ENCODE data around the gene TIMP2.
A peak's percentile ranks its signal among the peaks of the same experiment; 100 is the strongest.

Gene TIMP2

GRCh38 chr17:78831688-78832540, 93.3 kb downstream of the TIMP2 start:
- no peak for DNase-seq

GRCh38 chr17:78829477-78829876, 95.7 kb downstream of the TIMP2 start:
- DNase-seq, result no peak

- DNase-seq, result no peak
These were observed 96.6 kb downstream of the TIMP2 start for GRCh38 chr17:78828470-78829185.

- peak; percentile 9 for DNase-seq
These were observed 98.2 kb downstream of the TIMP2 start for GRCh38 chr17:78826836-78827509.

GRCh38 chr17:78826421-78826820, 98.8 kb downstream of the TIMP2 start:
- DNase-seq, result no peak

GRCh38 chr17:78825696-78826095, 99.5 kb downstream of the TIMP2 start:
- no peak for DNase-seq

GRCh38 chr17:78824240-78824639, 100.9 kb downstream of the TIMP2 start:
- DNase-seq, result no peak

- DNase-seq, result no peak
These were observed 101.7 kb downstream of the TIMP2 start for GRCh38 chr17:78823282-78824046.

- no peak for DNase-seq
These were observed 102.6 kb downstream of the TIMP2 start for GRCh38 chr17:78822552-78822951.

GRCh38 chr17:78821961-78822360, 103.2 kb downstream of the TIMP2 start:
- DNase-seq, result no peak

- DNase-seq, result no peak
These were observed 104.3 kb downstream of the TIMP2 start for GRCh38 chr17:78820841-78821240.

- no peak for DNase-seq
These were observed 105.1 kb downstream of the TIMP2 start for GRCh38 chr17:78819806-78820792.

- no peak for DNase-seq
These were observed 105.8 kb downstream of the TIMP2 start for GRCh38 chr17:78819402-78819801.

- no peak for DNase-seq
These were observed 106.3 kb downstream of the TIMP2 start for GRCh38 chr17:78818932-78819331.

GRCh38 chr17:78818152-78818846, 106.9 kb downstream of the TIMP2 start:
- DNase-seq, result no peak

GRCh38 chr17:78817123-78817522, 108.1 kb downstream of the TIMP2 start:
- DNase-seq, result no peak

- no peak for DNase-seq
These were observed 109.5 kb downstream of the TIMP2 start for GRCh38 chr17:78815696-78816095.

- DNase-seq, result no peak
These were observed 112.3 kb downstream of the TIMP2 start for GRCh38 chr17:78812855-78813254.

- DNase-seq, result no peak
These were observed 117.0 kb downstream of the TIMP2 start for GRCh38 chr17:78808163-78808562.

- DNase-seq, result no peak
These were observed 118.7 kb downstream of the TIMP2 start for GRCh38 chr17:78806451-78806850.

GRCh38 chr17:78805301-78805700, 119.9 kb downstream of the TIMP2 start:
- no peak for DNase-seq
